ENCODE results near the gene DTX2. TPM values are rescaled to one million over a fixed set of nuclear protein-coding genes. Genes with fewer than 3 reads are reported as not detected.
"Not testable (repeated sequence)": the region's sequence is repeated elsewhere in the genome, so short reads cannot be mapped to it uniquely, and the experiment has no call there.

Gene DTX2
- total RNA-seq, 6 experiments from 2014 or later: 11.1 to 15.6 (median 12.9) TPM

DNA sequence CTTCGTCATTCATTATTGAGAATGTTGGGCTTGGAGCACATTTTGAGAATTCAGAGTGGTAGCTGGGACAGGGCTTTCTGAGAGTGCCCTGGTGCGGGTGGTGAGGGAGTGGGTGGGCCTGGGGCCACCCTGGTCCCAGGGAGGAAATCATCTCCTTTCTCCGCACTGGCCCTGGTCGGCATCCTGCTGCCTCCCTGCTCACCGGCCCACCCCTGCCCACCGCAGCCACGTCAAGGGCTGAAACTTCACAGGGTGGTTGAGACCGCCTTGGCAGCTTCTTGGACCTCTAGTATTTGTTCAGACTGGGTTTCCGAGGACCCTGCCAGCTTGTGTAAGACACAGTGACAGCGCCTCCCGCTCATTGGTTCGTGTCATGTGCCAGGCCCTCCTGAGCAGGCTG, 22.9 kb downstream of the DTX2 start:
- not testable (repeated sequence) for H3K27me3 Mint-ChIP-seq (ENCODE audit: insufficient read depth); H3K9me3 Mint-ChIP-seq; DNase-seq; H3K36me3 Mint-ChIP-seq (ENCODE audit: low read depth); H3K27ac Mint-ChIP-seq; H3K4me3 Mint-ChIP-seq; H3K4me1 Mint-ChIP-seq (ENCODE audit: low read depth)

- not testable (repeated sequence) for H3K27ac Mint-ChIP-seq; DNase-seq; H3K27me3 Mint-ChIP-seq (ENCODE audit: insufficient read depth); H3K9me3 Mint-ChIP-seq; H3K36me3 Mint-ChIP-seq (ENCODE audit: low read depth); H3K4me3 Mint-ChIP-seq; H3K4me1 Mint-ChIP-seq (ENCODE audit: low read depth)
Observed at GRCh38 chr7:76485822-76486610, 24.5 kb downstream of the DTX2 start.

GRCh38 chr7:76486618-76487017, 25.1 kb downstream of the DTX2 start:
- H3K9me3 Mint-ChIP-seq; H3K27me3 Mint-ChIP-seq (ENCODE audit: insufficient read depth); H3K4me3 Mint-ChIP-seq; DNase-seq; H3K36me3 Mint-ChIP-seq (ENCODE audit: low read depth); H3K4me1 Mint-ChIP-seq (ENCODE audit: low read depth); H3K27ac Mint-ChIP-seq: not testable (repeated sequence)

DNA sequence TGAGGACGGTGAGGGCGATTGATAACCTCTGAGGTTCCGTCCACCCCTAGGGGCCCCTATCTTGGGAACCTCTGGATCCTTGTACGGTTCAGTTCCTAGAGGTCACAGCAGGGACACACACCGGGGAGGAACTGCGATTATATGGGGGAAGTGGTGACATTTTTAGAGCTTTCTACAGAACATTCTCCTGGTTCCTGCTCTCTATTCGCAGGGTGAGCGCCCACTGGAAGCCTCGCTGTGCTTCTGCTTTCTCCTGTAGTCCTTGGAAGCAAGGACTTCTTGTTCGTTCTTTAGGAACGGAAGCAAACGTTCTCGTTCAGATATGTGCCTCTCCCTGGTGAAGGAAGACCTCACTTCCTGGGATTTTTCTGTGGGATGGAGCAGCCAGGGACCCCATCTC, 26.5 kb downstream of the DTX2 start:
- not testable (repeated sequence) for H3K36me3 Mint-ChIP-seq (ENCODE audit: low read depth); H3K27ac Mint-ChIP-seq; H3K4me1 Mint-ChIP-seq (ENCODE audit: low read depth); DNase-seq; H3K9me3 Mint-ChIP-seq; H3K27me3 Mint-ChIP-seq (ENCODE audit: insufficient read depth); H3K4me3 Mint-ChIP-seq

DNA sequence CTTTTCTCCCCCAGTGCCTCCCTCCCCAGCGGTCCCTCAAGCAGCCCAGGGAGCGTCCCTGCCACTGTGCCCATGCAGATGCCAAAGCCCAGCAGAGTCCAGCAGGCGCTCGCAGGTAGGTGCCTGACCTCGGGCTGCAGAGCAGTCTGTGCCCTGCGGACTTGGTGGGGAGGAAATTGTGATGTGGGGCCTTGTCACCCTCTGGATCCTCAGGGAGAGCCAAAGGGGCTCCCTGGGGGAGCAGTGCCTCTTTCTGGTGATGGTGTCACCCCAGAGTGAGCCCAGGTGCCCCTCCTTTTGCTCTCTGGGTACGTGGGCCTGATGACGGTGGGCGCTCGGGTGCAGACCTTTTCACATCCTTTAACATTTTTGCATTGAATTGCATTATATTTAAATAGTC, 30.6 kb downstream of the DTX2 start:
- not testable (repeated sequence) for H3K36me3 Mint-ChIP-seq (ENCODE audit: low read depth); H3K27ac Mint-ChIP-seq; H3K9me3 Mint-ChIP-seq

DNA sequence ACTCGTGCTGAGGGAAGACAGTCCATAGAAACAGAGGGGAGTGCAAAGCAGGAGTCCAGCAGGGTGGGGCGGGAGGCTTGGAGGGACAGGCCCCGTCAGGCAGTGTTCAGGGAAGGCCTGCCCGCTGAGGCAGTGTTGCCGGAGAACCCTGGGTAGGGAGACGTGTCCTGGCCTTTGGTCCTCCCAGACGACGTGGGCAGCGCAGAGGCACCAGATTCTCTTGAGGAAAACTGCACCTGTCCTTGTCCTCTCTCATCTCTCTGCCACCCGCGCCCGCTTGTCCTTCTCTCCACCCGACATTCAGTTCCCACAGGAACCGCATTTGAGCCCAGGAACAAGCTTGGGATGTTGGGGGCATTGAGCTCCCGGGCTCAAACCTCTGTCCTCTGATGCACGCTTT, 34.2 kb downstream of the DTX2 start:
- not testable (repeated sequence) for H3K4me1 Mint-ChIP-seq (ENCODE audit: low read depth); DNase-seq; H3K4me3 Mint-ChIP-seq; H3K36me3 Mint-ChIP-seq (ENCODE audit: low read depth); H3K27me3 Mint-ChIP-seq (ENCODE audit: insufficient read depth); H3K27ac Mint-ChIP-seq; H3K9me3 Mint-ChIP-seq

More for the DNA sequence above, 30.6 kb downstream of the DTX2 start:
- not testable (repeated sequence) for H3K4me3 Mint-ChIP-seq; H3K4me1 Mint-ChIP-seq (ENCODE audit: low read depth); H3K27me3 Mint-ChIP-seq (ENCODE audit: insufficient read depth); DNase-seq

GRCh38 chr7:76497918-76498582, 36.5 kb downstream of the DTX2 start:
- DNase-seq; H3K27ac Mint-ChIP-seq; H3K9me3 Mint-ChIP-seq; H3K36me3 Mint-ChIP-seq (ENCODE audit: low read depth); H3K27me3 Mint-ChIP-seq (ENCODE audit: insufficient read depth); H3K4me3 Mint-ChIP-seq; H3K4me1 Mint-ChIP-seq (ENCODE audit: low read depth): not testable (repeated sequence)

GRCh38 chr7:76498583-76499200, 37.2 kb downstream of the DTX2 start:
- H3K36me3 Mint-ChIP-seq (ENCODE audit: low read depth); H3K27me3 Mint-ChIP-seq (ENCODE audit: insufficient read depth); H3K4me1 Mint-ChIP-seq (ENCODE audit: low read depth); H3K27ac Mint-ChIP-seq; H3K4me3 Mint-ChIP-seq; DNase-seq; H3K9me3 Mint-ChIP-seq: not testable (repeated sequence)

DNA sequence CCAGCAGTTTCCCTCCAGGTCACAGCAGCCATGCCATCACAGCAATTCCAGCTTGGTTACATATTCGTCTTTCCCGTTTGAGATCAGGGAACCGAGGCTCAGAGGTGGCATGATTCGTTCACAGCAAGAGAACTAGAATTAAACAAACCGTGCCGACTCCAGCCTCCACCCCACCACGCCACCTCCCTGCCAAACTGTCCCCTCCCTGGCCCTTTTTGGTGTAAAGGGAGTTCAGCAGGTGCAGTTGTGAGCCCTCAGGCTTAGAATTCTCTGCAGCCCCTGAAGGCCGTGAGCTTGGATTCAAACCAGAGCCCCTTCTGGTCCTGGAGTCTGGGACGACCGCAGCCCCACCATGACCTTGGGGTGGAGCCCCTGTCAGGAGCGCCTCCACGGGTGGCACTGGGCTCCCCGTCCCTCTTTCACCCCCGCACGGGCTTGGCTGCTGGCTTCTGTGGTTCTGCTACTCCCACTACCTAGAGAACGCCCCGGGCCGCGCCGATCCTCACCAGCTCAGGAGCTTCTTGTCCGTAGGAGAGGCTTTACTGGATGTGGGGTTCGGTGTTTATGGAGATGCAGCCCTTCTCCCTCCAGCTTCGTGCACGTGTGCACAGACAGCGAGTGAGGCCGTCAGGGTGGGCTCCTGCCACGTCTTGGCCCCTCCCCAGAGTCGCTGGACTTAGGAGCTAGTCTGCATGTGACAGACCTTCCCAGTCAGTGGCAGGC, 37.9 kb downstream of the DTX2 start:
- not testable (repeated sequence) for H3K36me3 Mint-ChIP-seq (ENCODE audit: low read depth); H3K27ac Mint-ChIP-seq; DNase-seq; H3K4me3 Mint-ChIP-seq; H3K9me3 Mint-ChIP-seq; H3K27me3 Mint-ChIP-seq (ENCODE audit: insufficient read depth); H3K4me1 Mint-ChIP-seq (ENCODE audit: low read depth)

- DNase-seq; H3K9me3 Mint-ChIP-seq; H3K27ac Mint-ChIP-seq; H3K27me3 Mint-ChIP-seq (ENCODE audit: insufficient read depth); H3K4me1 Mint-ChIP-seq (ENCODE audit: low read depth); H3K4me3 Mint-ChIP-seq; H3K36me3 Mint-ChIP-seq (ENCODE audit: low read depth): not testable (repeated sequence)
Observed at GRCh38 chr7:76499924-76500241, 38.4 kb downstream of the DTX2 start.

GRCh38 chr7:76502224-76502623, 40.7 kb downstream of the DTX2 start:
- DNase-seq; H3K27me3 Mint-ChIP-seq (ENCODE audit: insufficient read depth); H3K36me3 Mint-ChIP-seq (ENCODE audit: low read depth); H3K9me3 Mint-ChIP-seq; H3K27ac Mint-ChIP-seq; H3K4me3 Mint-ChIP-seq; H3K4me1 Mint-ChIP-seq (ENCODE audit: low read depth): not testable (repeated sequence)

DNA sequence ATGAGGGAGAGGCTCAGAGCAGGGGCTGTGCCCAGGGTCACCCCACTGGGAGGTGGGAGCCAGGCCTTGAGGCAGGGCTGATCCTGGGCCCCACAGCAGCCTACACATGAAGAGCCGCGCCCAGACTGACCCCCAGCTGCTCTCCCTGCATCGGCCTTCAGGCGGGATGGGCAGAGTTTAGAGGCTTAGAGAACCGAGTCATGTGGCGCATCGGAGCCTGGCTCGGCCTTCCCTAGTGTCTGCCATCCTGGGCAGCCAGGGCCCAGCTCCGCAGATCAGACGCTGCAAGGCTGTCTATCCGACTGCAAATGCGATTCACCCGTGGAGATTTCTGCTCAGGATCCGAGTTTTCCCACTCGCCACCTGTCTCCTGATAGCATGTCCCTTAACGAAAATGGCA, 41.3 kb downstream of the DTX2 start:
- not testable (repeated sequence) for H3K36me3 Mint-ChIP-seq (ENCODE audit: low read depth); H3K27ac Mint-ChIP-seq; H3K9me3 Mint-ChIP-seq; H3K4me3 Mint-ChIP-seq; DNase-seq; H3K4me1 Mint-ChIP-seq (ENCODE audit: low read depth); H3K27me3 Mint-ChIP-seq (ENCODE audit: insufficient read depth)

- not testable (repeated sequence) for H3K27me3 Mint-ChIP-seq (ENCODE audit: insufficient read depth); DNase-seq; H3K9me3 Mint-ChIP-seq; H3K27ac Mint-ChIP-seq; H3K4me3 Mint-ChIP-seq; H3K36me3 Mint-ChIP-seq (ENCODE audit: low read depth); H3K4me1 Mint-ChIP-seq (ENCODE audit: low read depth)
Observed at GRCh38 chr7:76503244-76503643, 41.7 kb downstream of the DTX2 start.

Data from HFFc6 (cell line).